ENCODE data around the gene ERBB4. TPM values are rescaled to one million over a fixed set of nuclear protein-coding genes. Genes with fewer than 3 reads are reported as not detected.

Gene ERBB4
- total and polyA plus RNA-seq, 9 donors: 0.08 to 22.3 (median 1.2) TPM

DNA sequence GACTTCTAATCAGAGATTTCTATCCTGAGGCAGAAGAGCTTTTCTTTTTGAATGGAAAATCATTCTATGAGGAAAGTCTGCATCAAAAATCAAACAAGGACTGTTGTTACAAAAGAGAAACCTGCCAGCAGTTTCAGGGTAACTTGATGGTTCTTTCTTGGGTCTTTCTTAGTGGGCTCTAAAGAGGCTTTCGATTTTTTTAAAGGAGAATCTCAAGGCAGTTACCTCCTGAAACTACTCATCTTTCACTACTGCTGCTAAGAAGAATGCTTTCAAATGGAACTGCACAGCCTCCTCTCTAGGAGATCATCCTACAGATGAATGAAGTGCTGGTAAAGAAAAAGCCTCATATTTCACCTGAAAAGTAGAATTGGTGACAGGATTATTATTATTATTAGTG is 272.3 kb downstream of the ERBB4 start:
- 56 to 70% (median 68%) methylated on average over 1 of the region's 1 CpG for WGBS, 3 donors
- no peak for DNase-seq
- TF ChIP-seq EP300 (IDR thresholded peaks at IDR 0.05) (no peak), POLR2A (IDR thresholded peaks at IDR 0.05) (no peak)
- TF ChIP-seq, protein P1, sequence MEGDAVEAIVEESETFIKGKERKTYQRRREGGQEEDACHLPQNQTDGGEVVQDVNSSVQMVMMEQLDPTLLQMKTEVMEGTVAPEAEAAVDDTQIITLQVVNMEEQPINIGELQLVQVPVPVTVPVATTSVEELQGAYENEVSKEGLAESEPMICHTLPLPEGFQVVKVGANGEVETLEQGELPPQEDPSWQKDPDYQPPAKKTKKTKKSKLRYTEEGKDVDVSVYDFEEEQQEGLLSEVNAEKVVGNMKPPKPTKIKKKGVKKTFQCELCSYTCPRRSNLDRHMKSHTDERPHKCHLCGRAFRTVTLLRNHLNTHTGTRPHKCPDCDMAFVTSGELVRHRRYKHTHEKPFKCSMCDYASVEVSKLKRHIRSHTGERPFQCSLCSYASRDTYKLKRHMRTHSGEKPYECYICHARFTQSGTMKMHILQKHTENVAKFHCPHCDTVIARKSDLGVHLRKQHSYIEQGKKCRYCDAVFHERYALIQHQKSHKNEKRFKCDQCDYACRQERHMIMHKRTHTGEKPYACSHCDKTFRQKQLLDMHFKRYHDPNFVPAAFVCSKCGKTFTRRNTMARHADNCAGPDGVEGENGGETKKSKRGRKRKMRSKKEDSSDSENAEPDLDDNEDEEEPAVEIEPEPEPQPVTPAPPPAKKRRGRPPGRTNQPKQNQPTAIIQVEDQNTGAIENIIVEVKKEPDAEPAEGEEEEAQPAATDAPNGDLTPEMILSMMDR (IDR thresholded peaks at IDR 0.05): no peak
- Histone ChIP-seq H3K27me3 (no peaks in the 10 kb centered on the region), H3K9me3 (no peaks in the 10 kb centered on the region), H3K27ac (no peak overlapping the region), H3K4me1 (ENCODE audit: insufficient read depth) (no peaks in the 10 kb centered on the region), H3K36me3 (no peaks in the 10 kb centered on the region), H3K4me3 (no peak overlapping the region)
- intact Hi-C loops (cut with DNase I): no loop called here

DNA sequence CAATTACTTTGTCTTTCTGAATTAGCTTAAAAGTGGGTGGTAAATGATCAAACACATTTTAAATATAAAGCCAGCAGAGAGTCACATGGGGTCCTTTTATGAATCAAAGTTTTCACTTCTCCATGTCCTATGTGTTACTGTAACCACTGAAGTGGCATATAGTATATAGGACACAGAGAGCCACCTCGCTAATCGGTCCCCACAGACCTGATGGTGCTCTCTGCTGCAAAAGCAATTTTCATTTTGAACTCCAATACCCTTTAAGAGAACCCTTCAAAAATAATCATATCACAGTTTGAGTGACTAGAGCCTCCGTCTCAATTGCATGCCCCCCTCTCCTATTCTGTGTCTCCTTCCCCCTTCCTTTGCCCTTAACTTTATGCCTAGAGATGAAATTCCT is 272.8 kb downstream of the ERBB4 start:
- H3K4me3 ChIP-seq: no peak overlapping the region
- H3K9me3 ChIP-seq: no peaks in the 10 kb centered on the region
- no peaks in the 10 kb centered on the region for H3K27me3 ChIP-seq
- intact Hi-C loops (cut with DNase I): no loop called here
- no peaks in the 10 kb centered on the region for H3K36me3 ChIP-seq
- DNase-seq: no peak
- no peaks in the 10 kb centered on the region for H3K4me1 ChIP-seq (ENCODE audit: insufficient read depth)
- H3K27ac ChIP-seq: no peak overlapping the region
- WGBS, 3 donors: 63 to 78% (median 74%) methylated on average over 3 of the region's 3 CpGs
- no peak for TF ChIP-seq EP300 (IDR thresholded peaks at IDR 0.05)
- TF ChIP-seq, protein P1 (IDR thresholded peaks at IDR 0.05): no peak
- no peak for TF ChIP-seq POLR2A (IDR thresholded peaks at IDR 0.05)

DNA sequence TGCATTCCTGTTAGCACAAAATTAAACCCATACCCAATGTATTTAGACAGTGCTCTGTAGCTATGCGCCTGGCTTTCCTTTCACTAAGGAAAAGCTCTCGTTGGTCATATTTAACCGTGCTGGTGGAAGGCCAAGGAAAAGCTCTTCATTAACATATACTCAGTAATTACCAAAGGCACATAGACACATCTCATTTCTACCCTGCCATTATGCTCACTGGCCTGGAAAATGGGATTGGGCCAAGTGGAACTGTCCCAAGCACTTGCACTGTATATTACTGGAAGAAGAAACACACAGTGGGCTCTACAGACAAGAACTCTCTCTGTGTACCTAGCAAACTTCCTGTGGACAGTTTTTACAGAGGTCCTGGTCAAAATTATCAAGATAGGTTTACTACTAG is 274.4 kb downstream of the ERBB4 start:
- H3K4me3 ChIP-seq: no peak overlapping the region
- H3K9me3 ChIP-seq: no peaks in the 10 kb centered on the region
- H3K4me1 ChIP-seq (ENCODE audit: insufficient read depth): no peaks in the 10 kb centered on the region
- TF ChIP-seq, protein P1 (IDR thresholded peaks at IDR 0.05): no peak
- TF ChIP-seq POLR2A (IDR thresholded peaks at IDR 0.05) (no peak), EP300 (IDR thresholded peaks at IDR 0.05) (no peak)
- no peaks in the 10 kb centered on the region for H3K27me3 ChIP-seq
- WGBS, 3 donors: 92 to 99% (median 95%) methylated on average over 3 of the region's 3 CpGs
- intact Hi-C loops (cut with DNase I): no loop called here
- no peaks in the 10 kb centered on the region for H3K36me3 ChIP-seq
- no peak for DNase-seq
- no peak overlapping the region for H3K27ac ChIP-seq

DNA sequence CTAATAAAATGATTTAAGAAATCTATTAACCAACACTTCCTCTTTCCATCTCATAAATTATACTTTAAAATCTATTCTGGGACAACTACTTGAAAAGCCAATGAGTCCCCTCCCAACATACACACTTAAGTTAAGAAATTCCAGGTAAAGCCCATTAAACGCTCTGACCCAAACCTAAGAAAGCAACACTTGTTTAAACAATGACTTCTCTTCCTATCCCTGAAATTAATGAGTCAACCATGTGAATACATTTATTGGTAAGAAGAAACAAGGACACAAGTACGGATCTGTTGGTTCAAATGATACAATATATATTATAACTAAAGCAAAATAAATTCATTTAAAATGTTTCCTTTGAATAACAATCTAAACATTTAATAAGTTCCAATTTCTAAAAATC is 279.4 kb downstream of the ERBB4 start:
- no peaks in the 10 kb centered on the region for H3K36me3 ChIP-seq
- H3K4me3 ChIP-seq: no peak overlapping the region
- no peaks in the 10 kb centered on the region for H3K4me1 ChIP-seq (ENCODE audit: insufficient read depth)
- TF ChIP-seq, protein P1 (IDR thresholded peaks at IDR 0.05): no peak
- TF ChIP-seq EP300 (IDR thresholded peaks at IDR 0.05) (no peak), POLR2A (IDR thresholded peaks at IDR 0.05) (no peak)
- intact Hi-C loops (cut with DNase I): no loop called here
- H3K27me3 ChIP-seq: no peaks in the 10 kb centered on the region
- no peak for DNase-seq
- no peaks in the 10 kb centered on the region for H3K9me3 ChIP-seq
- no peak overlapping the region for H3K27ac ChIP-seq
- WGBS, 3 donors: 85 to 93% (median 89%) methylated on average over 2 of the region's 2 CpGs

DNA sequence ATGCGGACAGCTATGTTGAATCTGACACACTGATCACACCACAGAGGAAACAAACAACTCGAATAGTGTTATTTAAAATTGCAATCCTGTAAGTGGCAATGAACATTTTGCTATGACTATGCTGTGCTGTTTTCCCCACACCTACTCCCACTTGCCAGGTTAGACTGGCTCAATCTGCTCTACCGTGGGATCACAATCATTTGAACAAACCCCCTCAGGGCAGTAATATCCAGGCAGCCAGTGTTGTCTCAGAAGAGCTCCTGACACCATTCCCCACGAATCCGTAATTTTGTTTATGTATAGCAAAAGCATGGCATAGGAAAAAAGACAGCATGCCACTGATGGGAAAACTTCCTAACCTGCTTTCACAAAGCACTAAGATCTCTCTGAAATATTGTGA is 284.3 kb downstream of the ERBB4 start:
- intact Hi-C loops (cut with DNase I): no loop called here
- no peaks in the 10 kb centered on the region for H3K36me3 ChIP-seq
- H3K27ac ChIP-seq: no peak overlapping the region
- no peak for DNase-seq
- H3K9me3 ChIP-seq: no peaks in the 10 kb centered on the region
- WGBS, 3 donors: 45 to 66% (median 59%) methylated on average over 5 of the region's 5 CpGs
- no peaks in the 10 kb centered on the region for H3K27me3 ChIP-seq
- H3K4me1 ChIP-seq (ENCODE audit: insufficient read depth): no peaks in the 10 kb centered on the region
- no peak overlapping the region for H3K4me3 ChIP-seq
- TF ChIP-seq EP300 (IDR thresholded peaks at IDR 0.05) (no peak), POLR2A (IDR thresholded peaks at IDR 0.05) (no peak)
- TF ChIP-seq, protein P1 (IDR thresholded peaks at IDR 0.05): no peak

Measured in ovary (tissue), 9 donors.